Transverse colon (tissue), 3 donors: ENCODE measurements around the gene METTL8.

Experiments
- CTCF ChIP-seq, 5 experiments: fragments of 200-600 bp in 3 of 5; fragments of 450-650 bp in 2 of 5; sonication (generic) in 3 of 5; IDR thresholded peaks; 1 replicate in 2 of 5; 2 replicates in 3 of 5; pipeline ENCODE4 v1.5.1; 2016 to 2017; ENCODE audit warnings: antibody characterized with exemption in 5 of 5, inconsistent platforms in 3 of 5, mild to moderate bottlenecking in 2 of 5, moderate library complexity in 1 of 5
- EP300 ChIP-seq: sonication (generic); formaldehyde crosslinking; IDR thresholded peaks from one replicate; pipeline ENCODE4 v1.6.1; 2017; ENCODE audit warnings: antibody characterized with exemption, low read depth

DNA sequence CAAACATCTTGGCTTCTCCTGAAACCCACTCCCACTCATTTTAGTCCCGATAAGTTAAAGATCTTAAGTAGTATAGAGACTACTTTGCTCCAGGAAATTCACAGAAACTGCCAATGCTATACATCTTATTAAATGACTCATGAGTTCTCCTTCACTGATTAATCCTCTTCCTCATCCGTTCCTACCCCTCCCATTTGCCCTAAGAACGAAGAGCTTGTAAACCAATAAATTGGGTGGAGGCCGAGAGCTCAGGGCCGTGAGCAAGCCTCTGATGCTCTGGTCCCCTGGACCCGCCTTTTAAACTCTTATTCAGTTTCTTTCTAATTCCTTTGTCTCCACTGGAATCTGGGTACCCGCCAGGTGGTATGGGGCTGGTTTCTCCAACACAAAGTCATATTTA, 68.6 kb downstream of the METTL8 start:
- TF ChIP-seq CTCF (IDR thresholded peaks at IDR 0.05) (no peak), EP300 (no peak)
